MG63 (cell line): ENCODE measurements around the gene GOLGA1. TPM values are rescaled to one million over a fixed set of nuclear protein-coding genes. Genes with fewer than 3 reads are reported as not detected.
A peak's percentile ranks its signal among the peaks of the same experiment; 100 is the strongest.
"Not testable (repeated sequence)": the region's sequence is repeated elsewhere in the genome, so short reads cannot be mapped to it uniquely, and the experiment has no call there.

ENCODE experiments used
- DNase-seq: peaks from one replicate; pipeline ENCODE4 v3.0.0-alpha.2; 2020
- H3K27me3 ChIP-seq: fragments of 250-450 bp; sonication (Bioruptor Pico); 2 replicates; pipeline ENCODE4 v1.5.1; 2020; ENCODE audit warnings: mild to moderate bottlenecking, moderate library complexity
- H3K36me3 ChIP-seq: fragments of 250-450 bp; sonication (Bioruptor Pico); 2 replicates; pipeline ENCODE4 v1.5.1; 2020; ENCODE audit warnings: mild to moderate bottlenecking, moderate library complexity
- H3K4me3 ChIP-seq: fragments of 250-450 bp; sonication (Bioruptor Pico); 2 replicates; pipeline ENCODE4 v1.5.1; 2020; ENCODE audit warnings: mild to moderate bottlenecking, moderate library complexity
- H3K9me3 ChIP-seq: fragments of 250-450 bp; sonication (Bioruptor Pico); 2 replicates; pipeline ENCODE4 v1.5.1; 2020; ENCODE audit warnings: mild to moderate bottlenecking, moderate library complexity
- total RNA-seq: library from RNA; depleted of rRNA; stranded (reverse); fragments of >200 nt; shearing (Covaris generic); gene quantifications from 2 replicates; pipeline ENCODE4 v1.2.3, GENCODE V29; 2014; ENCODE audit warnings: low replicate concordance

Gene GOLGA1
- total RNA-seq, 1 experiment from 2014 or later, result 14.6 TPM

- Histone ChIP-seq H3K27me3 (no peaks in the 10 kb centered on the region), H3K4me3 (no peak overlapping the region), H3K36me3 (peaks cover 3% of the 10 kb centered on the region), H3K9me3 (no peaks in the 10 kb centered on the region)
- DNase-seq, result no peak
These were observed 8.5 kb upstream of the GOLGA1 start for GRCh38 chr9:124949387-124949786.

- no peak for DNase-seq
- H3K27me3 ChIP-seq, result no peaks in the 10 kb centered on the region
- no peaks in the 10 kb centered on the region for H3K9me3 ChIP-seq
- no peak overlapping the region for H3K4me3 ChIP-seq
- peaks cover 3% of the 10 kb centered on the region; the same call in 1 of the 2 replicates for H3K36me3 ChIP-seq
These were observed 7.0 kb upstream of the GOLGA1 start for GRCh38 chr9:124947727-124948391.

GRCh38 chr9:124946167-124946566 lies 5.3 kb upstream of the GOLGA1 start:
- Histone ChIP-seq H3K9me3 (no peaks in the 10 kb centered on the region), H3K27me3 (no peaks in the 10 kb centered on the region), H3K4me3 (no peak overlapping the region), H3K36me3 (no peaks in the 10 kb centered on the region; the same call in 1 of the 2 replicates)
- DNase-seq, result no peak

- peak; percentile 66 for DNase-seq
- H3K9me3 ChIP-seq, result no peaks in the 10 kb centered on the region
These were observed 1.0 kb upstream of the GOLGA1 start for GRCh38 chr9:124941679-124942561.

GRCh38 chr9:124940521-124940893 lies 376 bp downstream of the GOLGA1 start:
- no peaks in the 10 kb centered on the region for H3K9me3 ChIP-seq
- H3K36me3 ChIP-seq, result peaks cover 17% of the 10 kb centered on the region
- no peak for DNase-seq
- peak overlapping the region; percentile 94 for H3K4me3 ChIP-seq
- H3K27me3 ChIP-seq, result no peaks in the 10 kb centered on the region

More at GRCh38 chr9:124941679-124942561, 1.0 kb upstream of the GOLGA1 start:
- peaks cover 10% of the 10 kb centered on the region for H3K36me3 ChIP-seq
- H3K27me3 ChIP-seq, result no peaks in the 10 kb centered on the region
- H3K4me3 ChIP-seq, result peak overlapping the region; percentile 94

- peaks cover 22% of the 10 kb centered on the region for H3K36me3 ChIP-seq
- no peaks in the 10 kb centered on the region for H3K27me3 ChIP-seq
- peak overlapping the region; percentile 94 for H3K4me3 ChIP-seq
- DNase-seq, result no peak
- H3K9me3 ChIP-seq, result no peaks in the 10 kb centered on the region
These were observed 939 bp downstream of the GOLGA1 start for GRCh38 chr9:124939944-124940343.

- Histone ChIP-seq H3K9me3 (no peaks in the 10 kb centered on the region), H3K36me3 (peaks cover 49% of the 10 kb centered on the region), H3K4me3 (no peak overlapping the region), H3K27me3 (no peaks in the 10 kb centered on the region)
- DNase-seq, result no peak
These were observed 6.6 kb downstream of the GOLGA1 start for GRCh38 chr9:124934290-124934689.

GRCh38 chr9:124932333-124932732 lies 8.6 kb downstream of the GOLGA1 start:
- Histone ChIP-seq H3K9me3 (no peaks in the 10 kb centered on the region), H3K27me3 (no peaks in the 10 kb centered on the region), H3K36me3 (peaks cover 57% of the 10 kb centered on the region), H3K4me3 (no peak overlapping the region)
- DNase-seq, result no peak

GRCh38 chr9:124929464-124929863 lies 11.4 kb downstream of the GOLGA1 start:
- no peaks in the 10 kb centered on the region for H3K27me3 ChIP-seq
- H3K4me3 ChIP-seq, result no peak overlapping the region
- peaks cover 49% of the 10 kb centered on the region for H3K36me3 ChIP-seq
- no peak for DNase-seq
- no peaks in the 10 kb centered on the region for H3K9me3 ChIP-seq

GRCh38 chr9:124928116-124928515 lies 12.8 kb downstream of the GOLGA1 start:
- no peak for DNase-seq
- no peaks in the 10 kb centered on the region for H3K27me3 ChIP-seq
- H3K4me3 ChIP-seq, result no peak overlapping the region
- H3K36me3 ChIP-seq, result peaks cover 45% of the 10 kb centered on the region
- no peaks in the 10 kb centered on the region for H3K9me3 ChIP-seq

GRCh38 chr9:124920394-124920793 lies 20.5 kb downstream of the GOLGA1 start:
- H3K36me3 ChIP-seq, result peaks cover 25% of the 10 kb centered on the region
- not testable (repeated sequence) for H3K27me3 ChIP-seq, DNase-seq

GRCh38 chr9:124914753-124915405 lies 26.0 kb downstream of the GOLGA1 start:
- DNase-seq, result no peak
- no peaks in the 10 kb centered on the region for H3K27me3 ChIP-seq
- no peak overlapping the region for H3K4me3 ChIP-seq
- H3K9me3 ChIP-seq, result no peaks in the 10 kb centered on the region
- H3K36me3 ChIP-seq, result peaks cover 33% of the 10 kb centered on the region

More at GRCh38 chr9:124920394-124920793, 20.5 kb downstream of the GOLGA1 start:
- H3K9me3 ChIP-seq, H3K4me3 ChIP-seq: not testable (repeated sequence)

GRCh38 chr9:124913378-124913777 lies 27.5 kb downstream of the GOLGA1 start:
- DNase-seq, result no peak
- H3K9me3 ChIP-seq, result no peaks in the 10 kb centered on the region
- no peak overlapping the region for H3K4me3 ChIP-seq
- H3K36me3 ChIP-seq, result peaks cover 29% of the 10 kb centered on the region
- H3K27me3 ChIP-seq, result no peaks in the 10 kb centered on the region

- H3K9me3 ChIP-seq, result no peaks in the 10 kb centered on the region
- H3K27me3 ChIP-seq, result no peaks in the 10 kb centered on the region
- DNase-seq, result no peak
- peaks cover 29% of the 10 kb centered on the region for H3K36me3 ChIP-seq
- no peak overlapping the region for H3K4me3 ChIP-seq
These were observed 29.1 kb downstream of the GOLGA1 start for GRCh38 chr9:124911766-124912165.

GRCh38 chr9:124908098-124908497 lies 32.8 kb downstream of the GOLGA1 start:
- no peaks in the 10 kb centered on the region for H3K9me3 ChIP-seq
- peaks cover 22% of the 10 kb centered on the region for H3K36me3 ChIP-seq
- DNase-seq, result no peak
- H3K27me3 ChIP-seq, result no peaks in the 10 kb centered on the region
- no peak overlapping the region for H3K4me3 ChIP-seq

- Histone ChIP-seq H3K27me3 (no peaks in the 10 kb centered on the region), H3K9me3 (no peaks in the 10 kb centered on the region), H3K4me3 (no peak overlapping the region), H3K36me3 (peaks cover 26% of the 10 kb centered on the region)
- no peak for DNase-seq
These were observed 33.9 kb downstream of the GOLGA1 start for GRCh38 chr9:124906966-124907365.

- Histone ChIP-seq H3K4me3 (no peak overlapping the region), H3K9me3 (no peaks in the 10 kb centered on the region), H3K27me3 (no peaks in the 10 kb centered on the region), H3K36me3 (peaks cover 25% of the 10 kb centered on the region)
- no peak for DNase-seq
These were observed 41.0 kb downstream of the GOLGA1 start for GRCh38 chr9:124899845-124900244.
